ENCODE data around the gene KLRD1.

- TF ChIP-seq CTCF (conservative IDR thresholded peaks at IDR 0.05; ENCODE audit: low read depth in 2 of 2) (no peak), POLR2AphosphoS5 (IDR thresholded peaks at IDR 0.05; ENCODE audit: low read depth) (no peak), REST (IDR thresholded peaks at IDR 0.05; ENCODE audit: unreplicated experiment) (no peak), EZH2phosphoT487 (IDR thresholded peaks at IDR 0.05; ENCODE audit: unreplicated experiment) (no peak), EZH2 (IDR thresholded peaks at IDR 0.05; ENCODE audit: low read depth, unreplicated experiment) (no peak), JUNB (IDR thresholded peaks at IDR 0.05; ENCODE audit: unreplicated experiment) (no peak), ETS1 (IDR thresholded peaks at IDR 0.05) (no peak), NANOG (IDR thresholded peaks at IDR 0.05; ENCODE audit: borderline replicate concordance) (no peak), CREB1 (CRISPR knock-in tag; IDR thresholded peaks at IDR 0.05; ENCODE audit: low read depth) (no peak)
Measured at GRCh38 chr12:10358131-10358530, 50.5 kb downstream of the KLRD1 start.
